Astrocyte (in vitro differentiated cells and primary cell): ENCODE data around the gene TGFB1.

ENCODE experiments used
- EZH2 ChIP-seq: IDR thresholded peaks from 2 replicates; pipeline ENCODE4 v1.6.1; 2012; ENCODE audit warnings: mild to moderate bottlenecking, low read length, inconsistent platforms; ENCODE audit not compliant: insufficient read depth
- TF ChIP-seq, protein P1 (sequence below): IDR thresholded peaks from 2 replicates; pipeline ENCODE4 v1.5.1; 2011; ENCODE audit warnings: low read depth, mild to moderate bottlenecking, inconsistent platforms, low read length, moderate library complexity; ENCODE audit not compliant: insufficient read depth

DNA sequence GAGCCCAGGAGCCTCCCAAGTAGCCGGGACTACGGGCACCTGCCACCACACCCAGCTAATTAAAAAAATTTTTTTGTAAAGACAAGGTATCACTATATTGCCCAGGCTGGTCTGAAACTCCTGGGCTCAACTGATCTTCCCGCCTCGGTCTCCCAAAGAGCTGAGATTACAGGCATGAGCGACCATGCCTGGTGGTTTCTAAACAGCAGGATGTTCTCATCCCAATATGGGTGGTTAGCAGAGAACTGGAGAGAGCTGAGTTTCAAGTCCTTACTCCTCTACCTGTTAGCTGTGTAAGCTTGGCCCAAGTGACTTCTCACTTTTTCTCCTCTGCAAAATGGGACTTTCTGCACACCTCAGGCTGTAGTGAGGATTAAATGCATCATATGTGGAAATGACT lies 30.6 kb upstream of the TGFB1 start:
- TF ChIP-seq, protein P1, sequence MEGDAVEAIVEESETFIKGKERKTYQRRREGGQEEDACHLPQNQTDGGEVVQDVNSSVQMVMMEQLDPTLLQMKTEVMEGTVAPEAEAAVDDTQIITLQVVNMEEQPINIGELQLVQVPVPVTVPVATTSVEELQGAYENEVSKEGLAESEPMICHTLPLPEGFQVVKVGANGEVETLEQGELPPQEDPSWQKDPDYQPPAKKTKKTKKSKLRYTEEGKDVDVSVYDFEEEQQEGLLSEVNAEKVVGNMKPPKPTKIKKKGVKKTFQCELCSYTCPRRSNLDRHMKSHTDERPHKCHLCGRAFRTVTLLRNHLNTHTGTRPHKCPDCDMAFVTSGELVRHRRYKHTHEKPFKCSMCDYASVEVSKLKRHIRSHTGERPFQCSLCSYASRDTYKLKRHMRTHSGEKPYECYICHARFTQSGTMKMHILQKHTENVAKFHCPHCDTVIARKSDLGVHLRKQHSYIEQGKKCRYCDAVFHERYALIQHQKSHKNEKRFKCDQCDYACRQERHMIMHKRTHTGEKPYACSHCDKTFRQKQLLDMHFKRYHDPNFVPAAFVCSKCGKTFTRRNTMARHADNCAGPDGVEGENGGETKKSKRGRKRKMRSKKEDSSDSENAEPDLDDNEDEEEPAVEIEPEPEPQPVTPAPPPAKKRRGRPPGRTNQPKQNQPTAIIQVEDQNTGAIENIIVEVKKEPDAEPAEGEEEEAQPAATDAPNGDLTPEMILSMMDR: no peak
- no peak for TF ChIP-seq EZH2
